A549 (cell line): ENCODE measurements around the gene ADARB2. TPM values are rescaled to one million over a fixed set of nuclear protein-coding genes. Genes with fewer than 3 reads are reported as not detected.

ENCODE experiments used
- ATAC-seq, 2 experiments: fragments of 200-7000 bp in 1 of 2; fragments of >200 bp in 1 of 2; cut with Nextera tagmentation in 1 of 2; cut with Tn5 transposase in 1 of 2; 3 replicates each; pipeline versions ENCODE4 v1.8.0 to v1.9.1; 2018 to 2020; ENCODE audit warnings: mild to moderate bottlenecking in 1 of 2, moderate library complexity in 1 of 2
- CTCF ChIA-PET: fragments of 300-600 bp; sonication (Branson Sonifier 250); formaldehyde crosslinking; extraction: SDS; loops from one replicate; lab custom pipeline; 2021; ENCODE audit warnings: antibody characterized with exemption, inconsistent platforms; lab: Yijun Ruan, JAX
- POLR2A ChIA-PET: fragments of 350-600 bp; formaldehyde crosslinking; extraction: SDS; loops from one replicate; lab custom pipeline; 2021; ENCODE audit warnings: antibody characterized with exemption, inconsistent platforms; lab: Yijun Ruan, JAX
- DNase-seq, 2 experiments: peaks; one replicate each; pipeline versions ENCODE4 v3.0.0 to v3.0.0-alpha.2; 2011 to 2016; ENCODE audit warnings: low read depth in 1 of 2, low spot score in 1 of 2
- FAIRE-seq: peaks from 2 replicates; lab custom pipeline; 2011; peaks lifted over from hg19 to GRCh38; lab: Jason Lieb, UNC
- H3K27ac ChIP-seq, 2 experiments: fragments of >200 bp; sonication (Bioruptor Twin); formaldehyde crosslinking; 3 replicates each; pipeline ENCODE4 v1.5.1; 2016 to 2017
- H3K4me1 ChIP-seq: fragments of >200 bp; sonication (Bioruptor Twin); formaldehyde crosslinking; 3 replicates; pipeline ENCODE4 v1.6.1; 2016
- H3K4me2 ChIP-seq: fragments of >200 bp; sonication (Bioruptor Twin); formaldehyde crosslinking; 3 replicates; pipeline ENCODE4 v1.6.1; 2016
- H3K4me3 ChIP-seq: fragments of >200 bp; sonication (Bioruptor Twin); formaldehyde crosslinking; 3 replicates; pipeline ENCODE4 v1.5.1; 2016
- H3K9me3 ChIP-seq: fragments of >200 bp; sonication (Bioruptor Twin); formaldehyde crosslinking; 3 replicates; pipeline ENCODE4 v1.6.1; 2016
- ATOH8 ChIP-seq: fragments of 250-450 bp; sonication (Bioruptor Pico); IDR thresholded peaks from 2 replicates; pipeline ENCODE4 v1.5.0; 2020; ENCODE audit warnings: low read depth, mild to moderate bottlenecking, moderate library complexity
- BCL3 ChIP-seq: fragments of >200 bp; sonication (Bioruptor Twin); formaldehyde crosslinking; IDR thresholded peaks from 3 replicates; pipeline ENCODE4 v1.6.1; 2016
- BHLHE40 ChIP-seq: IDR thresholded peaks from 2 replicates; pipeline ENCODE4 v1.6.1; 2012; ENCODE audit warnings: low read depth, low read length, inconsistent platforms
- CHD2 ChIP-seq: fragments of 150-350 bp; IDR thresholded peaks from 2 replicates; pipeline ENCODE4 v1.6.1; 2014; ENCODE audit warnings: low read length; ENCODE audit not compliant: partially characterized antibody
- CHD4 ChIP-seq: fragments of 200-600 bp; sonication (generic); IDR thresholded peaks from 2 replicates; pipeline ENCODE4 v1.6.1; 2016; ENCODE audit warnings: antibody characterized with exemption, mild to moderate bottlenecking, borderline replicate concordance
- EHF ChIP-seq: fragments of 250-450 bp; sonication (Bioruptor Pico); IDR thresholded peaks from 2 replicates; pipeline ENCODE4 v1.5.0; 2020; ENCODE audit warnings: mild to moderate bottlenecking
- FOSB ChIP-seq: fragments of 250-450 bp; sonication (Bioruptor Pico); IDR thresholded peaks from 2 replicates; pipeline ENCODE4 v1.5.0; 2020; ENCODE audit warnings: mild to moderate bottlenecking, moderate library complexity
- FOSL2 ChIP-seq, 2 experiments: fragments of 450-650 bp in 1 of 2; fragments of >200 bp in 1 of 2; sonication (Bioruptor Twin) in 1 of 2; formaldehyde crosslinking; IDR thresholded peaks; 2 replicates each; pipeline versions ENCODE4 v1.5.0 to v1.6.1; 2016 to 2020; ENCODE audit warnings: mild to moderate bottlenecking in 1 of 2, moderate library complexity in 1 of 2
- GATA3 ChIP-seq: IDR thresholded peaks from 2 replicates; pipeline ENCODE4 v1.6.1; 2012; ENCODE audit warnings: borderline replicate concordance
- HES2 ChIP-seq: fragments of >200 bp; sonication (Bioruptor Twin); formaldehyde crosslinking; IDR thresholded peaks from 2 replicates; pipeline ENCODE4 v1.6.1; 2016
- HMGXB4 ChIP-seq: fragments of 250-450 bp; sonication (Bioruptor Pico); IDR thresholded peaks from 2 replicates; pipeline ENCODE4 v1.5.0; 2021; ENCODE audit warnings: mild to moderate bottlenecking, moderate library complexity, borderline replicate concordance
- HOXA7 ChIP-seq: fragments of 250-450 bp; sonication (Bioruptor Pico); IDR thresholded peaks from 2 replicates; pipeline ENCODE4 v1.5.0; 2020; ENCODE audit warnings: mild to moderate bottlenecking, moderate library complexity
- JUN ChIP-seq, 2 experiments: fragments of >200 bp; sonication (Bioruptor Twin); formaldehyde crosslinking; IDR thresholded peaks; 2 replicates in 1 of 2; 3 replicates in 1 of 2; pipeline ENCODE4 v1.6.1; 2016 to 2017
- KDM5A ChIP-seq: fragments of 200-600 bp; sonication (generic); IDR thresholded peaks from 2 replicates; pipeline ENCODE4 v1.6.1; 2016; ENCODE audit warnings: antibody characterized with exemption, mild to moderate bottlenecking
- MAFK ChIP-seq: fragments of 450-650 bp; IDR thresholded peaks from 2 replicates; pipeline ENCODE4 v1.6.1; 2014; ENCODE audit not compliant: partially characterized antibody
- MYC ChIP-seq: IDR thresholded peaks from 2 replicates; pipeline ENCODE4 v1.6.1; 2012; ENCODE audit warnings: mild to moderate bottlenecking, inconsistent platforms, low read length, improper control_type of control experiment, borderline replicate concordance
- NFE2L2 ChIP-seq: fragments of 150-350 bp; conservative IDR thresholded peaks from 2 replicates; pipeline ENCODE4 v1.6.1; 2014; ENCODE audit warnings: low read length
- NPAS2 ChIP-seq: fragments of 250-450 bp; sonication (Bioruptor Pico); IDR thresholded peaks from 2 replicates; pipeline ENCODE4 v1.8.0; 2022; ENCODE audit warnings: mild to moderate bottlenecking, moderate library complexity, borderline replicate concordance
- RARB ChIP-seq: fragments of 250-450 bp; sonication (Bioruptor Pico); IDR thresholded peaks from 2 replicates; pipeline ENCODE4 v1.8.0; 2021; ENCODE audit warnings: mild to moderate bottlenecking, moderate library complexity
- RFX5 ChIP-seq: fragments of 450-650 bp; IDR thresholded peaks from 2 replicates; pipeline ENCODE4 v1.7.1; 2014; ENCODE audit warnings: antibody characterized with exemption, mild to moderate bottlenecking, moderate library complexity
- RNF2 ChIP-seq: fragments of 200-600 bp; sonication (generic); IDR thresholded peaks from 2 replicates; pipeline ENCODE4 v1.6.1; 2016; ENCODE audit warnings: low read depth, mild to moderate bottlenecking, antibody characterized with exemption, moderate library complexity, borderline replicate concordance
- SMC3 ChIP-seq: fragments of >200 bp; sonication (Bioruptor Twin); formaldehyde crosslinking; IDR thresholded peaks from 3 replicates; pipeline ENCODE4 v1.6.1; 2018; ENCODE audit warnings: inconsistent platforms
- WGBS: methylation state at CpG from one replicate; pipeline ENCODE4 v1.1.6; 2017; ENCODE audit errors: missing lambda C conversion rate; 5-methylcytosine and 5-hydroxymethylcytosine counted together
- polyA plus RNA-seq, 4 experiments: library from polyadenylated mRNA; depleted of rRNA in 3 of 4; stranded (reverse); fragments of >200 nt; fragmentation: RNase III in 1 of 4; extraction: RNeasy Plus Mini Kit Qiagen cat#74134 plus additional on column Dnase treatment in 1 of 4; gene quantifications; 2 replicates in 3 of 4; 3 replicates in 1 of 4; pipeline ENCODE4 v1.2.3, GENCODE V29; 2011 to 2017

The ADARB2 gene
- polyA plus RNA-seq, 2 of the 4 experiments (the other 2 are of a cell fraction): not detected

GRCh38 chr10:1686491-1686749 is 50.9 kb downstream of the ADARB2 start:
- WGBS: 70% methylated on average over 9 of the region's 9 CpGs
- H3K4me1 ChIP-seq: no peaks in the 10 kb centered on the region
- H3K27ac ChIP-seq: no peak overlapping the region
- no peak for ATAC-seq
- ChIA-PET POLR2A (no interaction called here), CTCF (no interaction called here)
- H3K4me2 ChIP-seq: no peak overlapping the region
- H3K4me3 ChIP-seq: no peak overlapping the region
- no peak for DNase-seq
- no peaks in the 10 kb centered on the region for H3K9me3 ChIP-seq
- TF ChIP-seq FOSB (CRISPR knock-in tag): no peak
- TF ChIP-seq RARB (CRISPR knock-in tag): no peak
- no peak for TF ChIP-seq HOXA7
- TF ChIP-seq BHLHE40: no peak
- no peak for TF ChIP-seq FOSL2 (IDR thresholded peaks at IDR 0.05)
- TF ChIP-seq FOSL2 (CRISPR knock-in tag; IDR thresholded peaks at IDR 0.05): no peak
- no peak for TF ChIP-seq NPAS2 (CRISPR knock-in tag)
- no peak for TF ChIP-seq MAFK
- no peak for TF ChIP-seq EHF (CRISPR knock-in tag)
- TF ChIP-seq JUN (IDR thresholded peaks at IDR 0.05): no peak
- TF ChIP-seq NFE2L2: no peak
- no peak for TF ChIP-seq KDM5A
- no peak for TF ChIP-seq CHD2
- TF ChIP-seq RNF2: no peak
- no peak for TF ChIP-seq MYC
- no peak for TF ChIP-seq RFX5
- no peak for TF ChIP-seq HES2
- TF ChIP-seq ATOH8 (CRISPR knock-in tag): no peak
- TF ChIP-seq HMGXB4 (CRISPR knock-in tag): no peak
- TF ChIP-seq GATA3: no peak
- FAIRE-seq: no peak

GRCh38 chr10:1685699-1686490 is 51.4 kb downstream of the ADARB2 start:
- no peak for DNase-seq
- H3K4me2 ChIP-seq: no peak overlapping the region
- WGBS: 32% methylated on average over 15 of the region's 15 CpGs
- ChIA-PET CTCF (no interaction called here), POLR2A (no interaction called here)
- no peak overlapping the region for H3K27ac ChIP-seq
- no peak for TF ChIP-seq BCL3
- H3K4me1 ChIP-seq: no peaks in the 10 kb centered on the region
- H3K9me3 ChIP-seq: no peaks in the 10 kb centered on the region
- no peak overlapping the region for H3K4me3 ChIP-seq
- FAIRE-seq: no peak
- ATAC-seq: no peak

GRCh38 chr10:1684991-1685390 is 52.3 kb downstream of the ADARB2 start:
- no peak overlapping the region for H3K4me3 ChIP-seq
- DNase-seq: no peak
- FAIRE-seq: no peak
- no peak overlapping the region for H3K4me2 ChIP-seq
- POLR2A ChIA-PET: no interaction called here
- no peak for ATAC-seq
- no peak for TF ChIP-seq GATA3
- TF ChIP-seq SMC3: no peak
- TF ChIP-seq RARB (CRISPR knock-in tag): no peak
- no peak for TF ChIP-seq JUN (IDR thresholded peaks at IDR 0.05)
- TF ChIP-seq CHD4: no peak
- TF ChIP-seq FOSL2 (IDR thresholded peaks at IDR 0.05): no peak
- TF ChIP-seq FOSL2 (CRISPR knock-in tag; IDR thresholded peaks at IDR 0.05): no peak
- H3K9me3 ChIP-seq: no peaks in the 10 kb centered on the region
- CTCF ChIA-PET: interaction anchor here (1.6 kb wide), 1 partner anchor 31 kb away, joined by 3 read pairs; no protein-coding TSS in a partner anchor
- WGBS: 28% methylated on average over 9 of the region's 9 CpGs
- H3K27ac ChIP-seq: no peak overlapping the region
- no peaks in the 10 kb centered on the region for H3K4me1 ChIP-seq
